ENCODE results near the gene DNMT1.
"Not testable (repeated sequence)": the region's sequence is repeated elsewhere in the genome, so short reads cannot be mapped to it uniquely, and the experiment has no call there.

DNMT1 gene

DNA sequence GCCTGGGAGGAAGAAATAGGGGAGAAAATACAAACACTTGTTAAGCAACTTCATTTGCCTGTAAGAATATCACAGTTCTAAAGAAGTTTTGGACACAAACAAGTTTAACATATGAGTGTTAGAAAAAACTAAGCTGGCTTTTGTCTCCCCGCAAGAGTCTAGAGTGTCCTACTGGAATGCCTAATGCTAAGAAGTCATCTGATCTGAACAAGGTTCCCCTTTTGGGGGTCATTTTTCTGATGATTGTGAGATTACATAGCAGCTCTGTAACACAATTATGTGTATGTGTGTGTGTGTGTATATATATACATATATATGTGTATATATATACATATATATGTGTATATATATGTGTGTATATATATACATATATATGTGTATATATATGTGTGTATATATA lies 12.7 kb downstream of the DNMT1 start:
- DNase-seq, result no peak

DNA sequence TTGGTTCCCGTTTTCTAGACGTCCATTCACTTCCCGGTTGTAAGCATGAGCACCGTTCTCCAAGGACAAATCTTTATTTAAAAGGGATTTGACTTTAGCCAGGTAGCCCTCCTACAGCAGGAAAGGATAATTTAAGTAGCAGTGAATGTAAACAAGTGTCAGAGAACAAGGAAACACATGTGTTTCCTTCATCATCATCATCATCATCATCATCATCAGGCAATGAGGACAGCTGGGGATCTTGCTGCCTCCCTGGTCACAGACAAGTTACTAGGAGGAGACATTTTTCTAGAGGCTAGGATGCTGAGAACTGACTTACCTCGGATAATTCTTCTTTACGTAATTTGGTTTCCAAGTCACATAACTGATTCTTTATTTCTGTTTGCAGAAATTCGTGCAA lies 14.3 kb downstream of the DNMT1 start:
- no peak for DNase-seq

DNA sequence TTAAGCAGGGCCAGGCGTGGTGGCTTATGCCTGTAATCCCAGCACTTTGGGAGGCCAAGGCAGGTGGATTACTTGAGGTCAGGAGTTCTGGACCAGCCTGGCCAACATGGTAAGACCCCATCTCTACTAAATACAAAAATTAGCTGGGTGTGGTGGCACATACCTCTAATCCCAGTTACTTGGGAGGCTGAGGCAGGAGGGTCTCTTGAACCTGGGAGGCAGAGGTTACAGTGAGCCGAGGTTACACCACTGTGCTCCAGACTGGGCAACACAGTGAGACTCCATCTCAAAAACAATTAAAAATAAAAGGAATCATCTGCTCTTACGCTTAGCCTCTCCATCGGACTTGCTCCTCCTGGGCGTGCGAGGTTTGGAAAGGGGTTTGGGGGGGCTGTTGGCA lies 14.7 kb downstream of the DNMT1 start:
- not testable (repeated sequence) for DNase-seq

DNA sequence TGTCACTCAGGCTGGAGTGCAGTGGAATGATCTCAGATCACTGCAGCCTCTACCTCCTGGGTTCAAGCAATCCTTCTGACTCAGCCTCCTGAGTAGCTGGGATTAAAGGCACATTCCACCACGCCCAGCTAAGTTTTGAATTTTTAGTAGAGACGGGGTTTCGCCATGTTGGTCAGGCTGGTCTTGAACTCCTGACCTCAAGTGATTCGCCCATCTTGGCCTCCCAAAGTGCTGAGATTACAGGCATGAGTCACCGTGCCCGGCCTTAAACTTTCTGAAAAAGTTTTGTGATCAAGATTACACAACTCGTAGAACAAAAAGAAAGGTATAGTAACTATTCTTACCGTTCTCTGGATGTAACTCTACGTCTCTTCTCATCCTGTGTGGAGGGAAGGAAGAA lies 21.2 kb downstream of the DNMT1 start:
- DNase-seq, result no peak

DNA sequence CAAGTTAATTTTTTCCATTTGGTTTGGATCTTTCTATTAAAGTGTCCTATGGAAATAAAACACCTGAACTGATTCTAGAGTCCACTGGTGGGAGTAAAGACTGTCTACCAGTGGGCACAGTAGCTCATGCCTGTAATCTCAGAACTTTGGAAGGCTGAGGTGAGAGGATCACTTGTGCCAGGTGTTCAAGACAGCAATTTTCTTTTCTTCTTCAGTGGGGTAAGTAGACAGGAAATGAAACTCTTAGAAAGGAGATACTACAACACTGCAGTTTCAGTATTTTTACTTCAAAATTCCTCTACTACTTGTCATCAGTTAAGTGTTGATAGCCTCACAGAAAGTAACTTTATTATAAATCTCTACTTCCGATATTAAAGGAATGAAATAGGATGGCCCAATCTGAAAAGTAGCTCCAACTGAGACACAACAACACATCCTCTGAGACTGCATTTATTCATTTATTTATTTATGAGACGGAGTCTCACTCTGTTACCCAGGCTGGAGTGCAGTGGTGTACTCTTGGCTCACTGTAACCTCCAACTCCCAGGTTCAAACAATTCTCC lies 26.3 kb downstream of the DNMT1 start:
- DNase-seq, result no peak

DNA sequence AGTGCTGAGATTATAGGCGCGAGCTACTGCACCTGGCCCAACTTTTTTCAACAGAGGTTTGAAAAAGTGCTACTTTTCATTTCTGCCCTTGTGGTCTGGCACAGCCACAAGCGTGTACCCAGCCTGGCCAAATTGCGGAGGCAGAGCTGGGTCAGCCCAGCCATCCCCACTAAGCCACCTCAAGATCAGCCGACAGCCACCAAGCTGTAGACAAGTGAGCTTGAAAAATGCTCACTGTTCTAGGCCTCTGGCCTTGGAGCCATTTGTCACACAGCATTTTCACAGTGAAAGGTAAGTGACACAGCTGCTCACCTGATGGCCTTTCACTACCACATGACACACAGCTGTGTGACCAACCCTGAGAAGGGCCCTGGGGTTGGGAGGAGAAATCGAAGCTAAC lies 27.3 kb downstream of the DNMT1 start:
- DNase-seq, result no peak

DNA sequence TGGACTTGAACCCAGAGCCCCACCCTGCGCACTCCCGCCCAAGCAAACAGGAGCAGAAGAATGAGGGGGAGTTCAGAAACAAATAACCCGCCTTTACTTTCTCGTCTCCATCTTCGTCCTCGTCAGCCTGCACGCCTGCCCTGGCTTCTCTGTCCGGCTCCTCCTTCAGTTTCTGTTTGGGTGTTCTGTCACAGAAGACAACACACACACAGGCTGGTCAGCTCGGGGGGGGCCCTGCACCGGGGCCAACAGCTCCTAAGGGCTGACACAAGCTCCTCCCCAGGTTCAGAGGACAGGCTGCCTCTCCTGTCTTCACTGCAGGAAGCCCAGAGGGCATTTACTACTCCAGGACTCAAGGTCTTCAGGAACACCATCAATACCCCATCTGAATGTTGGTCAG lies 28.3 kb downstream of the DNMT1 start:
- DNase-seq, result not testable (repeated sequence)

DNA sequence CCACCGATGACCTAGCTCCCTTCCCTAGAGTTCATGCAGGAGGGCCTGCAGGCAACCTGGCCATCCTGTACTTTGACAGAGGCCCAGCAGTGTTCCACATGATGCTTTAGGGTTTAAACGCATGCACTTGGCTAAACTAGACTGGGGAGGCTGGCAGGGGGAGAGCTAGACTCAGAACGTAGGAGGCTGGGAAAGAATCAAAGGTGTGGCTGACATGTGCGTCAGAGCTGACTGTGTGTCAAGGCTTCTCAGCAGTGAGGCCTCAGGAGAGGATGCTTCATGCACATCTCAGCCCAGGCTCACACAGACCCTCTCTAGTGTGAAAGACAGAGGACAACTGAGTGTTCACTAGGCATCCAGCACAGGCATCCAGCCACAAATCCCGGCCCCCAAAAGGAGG lies 28.7 kb downstream of the DNMT1 start:
- DNase-seq, result no peak

DNA sequence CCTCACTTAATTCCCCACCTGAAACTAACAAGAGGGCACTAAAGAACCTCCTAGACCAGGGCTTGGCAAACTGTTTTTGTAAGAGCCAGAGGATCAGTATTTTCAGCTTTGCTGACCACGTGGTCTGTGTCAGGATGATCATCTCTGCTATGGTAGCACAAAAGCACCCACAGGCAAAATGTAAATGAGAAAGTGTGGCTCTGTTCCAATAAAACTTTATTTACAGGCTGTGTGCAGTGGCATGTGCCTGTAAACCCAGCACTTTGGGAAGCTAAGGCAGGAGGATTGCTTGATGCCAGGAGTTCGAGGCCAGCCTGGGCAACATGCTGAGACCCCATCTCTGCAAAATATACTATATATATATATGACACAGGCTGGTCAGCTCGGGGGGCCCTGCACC lies 31.2 kb downstream of the DNMT1 start:
- no peak for DNase-seq

DNA sequence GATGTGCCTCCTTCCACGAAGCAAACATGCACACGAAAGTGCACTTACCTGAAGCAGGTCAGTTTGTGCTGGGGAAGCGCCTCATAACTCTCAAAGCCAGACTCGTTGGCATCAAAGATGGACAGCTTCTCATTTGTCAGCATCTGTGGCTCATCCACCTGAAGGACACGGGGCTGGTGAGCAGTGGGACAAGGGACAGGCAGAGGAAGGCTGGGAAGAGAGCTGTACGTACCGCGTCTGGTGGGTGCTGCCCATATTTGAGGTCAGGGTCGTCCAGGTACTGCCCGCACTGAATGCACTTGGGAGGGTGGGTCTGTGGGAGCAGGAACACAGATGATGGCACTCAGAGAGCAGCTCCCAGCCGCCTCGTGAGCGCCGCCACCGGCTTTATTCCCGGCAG lies 35.1 kb downstream of the DNMT1 start:
- no peak for DNase-seq

DNA sequence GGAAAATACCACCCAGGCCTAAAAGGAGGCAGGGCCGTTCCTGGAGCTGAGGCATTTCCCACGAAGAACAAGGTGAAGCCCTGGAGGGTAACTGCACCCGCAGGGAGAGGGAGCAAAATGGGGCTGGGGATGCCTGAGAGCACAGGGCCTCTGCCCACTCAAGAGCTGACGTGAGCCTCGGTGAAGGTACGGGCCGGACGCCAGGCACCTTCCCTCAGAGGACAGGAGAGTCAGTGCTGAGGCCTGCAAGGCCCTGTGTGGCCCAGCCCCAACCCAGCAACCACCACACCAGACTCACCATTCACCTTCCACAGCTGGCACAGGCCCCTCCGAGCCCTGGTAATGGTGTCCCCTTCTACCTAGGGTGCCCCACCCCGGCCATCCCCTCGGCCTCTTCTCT lies 36.3 kb downstream of the DNMT1 start:
- no peak for DNase-seq

DNA sequence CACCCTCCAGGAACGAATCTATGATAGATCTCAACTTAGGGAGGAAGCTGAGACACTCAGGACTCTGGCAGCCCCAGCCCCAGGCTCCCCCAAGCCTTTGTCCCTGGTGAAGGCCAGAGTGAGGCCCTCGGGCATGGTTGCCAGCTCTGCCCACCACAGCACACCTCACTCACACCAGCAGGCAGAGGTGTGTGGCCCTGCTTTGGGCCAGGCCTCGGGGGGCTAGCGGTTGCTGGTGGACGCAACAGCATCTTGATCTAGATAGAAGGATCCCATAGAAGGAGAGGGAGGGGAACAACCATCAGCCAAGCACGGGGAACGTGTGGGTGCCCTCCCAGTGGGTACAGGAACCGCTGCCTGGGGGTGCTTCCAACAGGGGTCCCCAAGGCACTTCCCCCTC lies 36.7 kb downstream of the DNMT1 start:
- no peak for DNase-seq

DNA sequence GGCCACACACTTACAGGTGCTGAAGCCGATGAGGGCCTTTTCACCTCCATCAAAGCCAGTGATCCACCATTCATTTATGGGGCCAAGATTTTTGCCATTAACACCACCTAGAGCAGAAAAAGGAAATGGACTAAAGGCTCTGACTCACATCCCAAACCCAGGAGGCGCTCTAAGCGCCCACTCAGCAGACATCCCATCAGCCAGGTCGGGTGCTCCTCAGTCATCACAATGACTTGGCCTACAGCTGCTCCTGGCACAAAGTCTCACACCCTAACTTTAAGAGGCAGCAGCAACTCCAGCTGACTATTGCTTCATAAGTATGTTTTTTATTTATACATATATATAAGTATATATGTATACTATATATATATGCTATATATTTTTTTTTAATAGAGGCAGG lies 38.9 kb downstream of the DNMT1 start:
- DNase-seq, result no peak

DNA sequence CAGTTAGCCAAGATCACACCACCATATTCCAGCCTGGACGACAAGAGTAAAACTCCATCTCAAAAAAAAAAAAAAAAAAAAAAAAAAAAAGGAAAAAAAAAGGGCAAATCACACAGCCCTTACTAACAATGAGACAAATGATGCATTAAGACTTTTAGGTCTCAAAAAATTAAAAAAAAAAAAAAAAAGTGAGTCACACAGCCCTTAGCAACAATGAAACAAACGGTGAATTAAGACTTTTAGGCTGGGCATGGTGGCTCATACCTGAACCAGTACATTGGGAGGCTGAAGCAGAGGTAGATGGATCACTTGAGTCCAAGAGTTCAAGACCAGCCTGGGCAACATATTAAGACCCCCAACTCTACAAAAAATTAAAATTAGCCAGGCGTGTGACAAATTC lies 42.7 kb downstream of the DNMT1 start:
- DNase-seq, result no peak

DNA sequence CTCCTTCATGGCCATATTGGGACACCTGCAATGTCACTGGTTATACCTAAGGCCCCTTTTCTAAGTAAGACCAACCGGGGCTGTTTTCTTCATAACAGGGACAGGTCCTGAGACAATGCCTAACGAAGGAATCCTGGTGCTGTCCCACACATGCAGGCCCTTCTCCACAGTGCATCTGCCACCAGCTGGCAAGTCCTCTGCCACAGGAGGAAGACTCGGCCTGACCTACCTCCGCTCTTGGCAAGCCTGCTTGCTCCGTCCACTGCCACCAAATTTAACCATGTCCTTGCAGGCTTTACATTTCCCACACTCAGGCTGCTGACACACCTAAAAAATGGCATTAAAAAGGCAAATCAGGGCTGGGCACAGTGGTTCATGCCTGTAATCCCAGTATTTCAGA lies 43.2 kb downstream of the DNMT1 start:
- no peak for DNase-seq

DNA sequence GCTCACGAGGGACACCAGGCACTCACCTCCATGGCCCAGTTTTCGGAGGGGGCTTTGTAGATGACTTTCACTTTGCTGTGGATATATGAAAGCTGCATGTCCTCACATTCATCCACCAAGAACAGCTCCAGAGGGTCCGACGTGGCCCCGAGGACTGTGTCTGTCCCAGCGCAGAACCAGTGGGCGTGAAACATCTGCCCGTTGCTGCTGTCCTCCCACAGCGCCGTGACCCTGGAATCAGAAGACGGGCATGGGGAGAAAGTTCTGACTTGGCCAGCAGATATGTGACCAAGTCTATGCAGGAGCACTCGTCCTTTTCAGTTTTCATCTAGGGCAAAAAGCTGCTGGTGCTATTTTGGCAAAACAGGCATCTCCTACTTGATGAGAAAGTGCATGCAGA lies 45.3 kb downstream of the DNMT1 start:
- DNase-seq, result no peak

DNA sequence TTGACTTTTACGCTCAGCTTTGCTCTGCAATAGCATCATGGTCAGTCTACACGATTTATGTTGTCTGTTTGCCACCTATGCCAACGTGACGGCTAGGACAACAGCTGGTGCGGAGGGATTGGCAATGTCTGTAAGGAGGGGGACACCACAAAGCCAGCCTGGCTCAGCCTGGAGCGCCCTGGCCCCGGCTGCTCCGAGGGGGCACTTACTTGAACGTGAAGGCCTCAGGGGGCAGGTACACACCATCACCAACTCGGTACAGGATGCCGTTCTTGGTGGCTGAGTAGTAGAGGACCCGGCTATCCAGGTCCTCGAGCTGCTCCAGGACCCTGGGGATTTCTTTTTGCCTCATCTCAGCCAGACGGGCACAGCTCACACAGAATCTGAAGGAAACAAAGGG lies 48.6 kb downstream of the DNMT1 start:
- DNase-seq, result no peak

DNA sequence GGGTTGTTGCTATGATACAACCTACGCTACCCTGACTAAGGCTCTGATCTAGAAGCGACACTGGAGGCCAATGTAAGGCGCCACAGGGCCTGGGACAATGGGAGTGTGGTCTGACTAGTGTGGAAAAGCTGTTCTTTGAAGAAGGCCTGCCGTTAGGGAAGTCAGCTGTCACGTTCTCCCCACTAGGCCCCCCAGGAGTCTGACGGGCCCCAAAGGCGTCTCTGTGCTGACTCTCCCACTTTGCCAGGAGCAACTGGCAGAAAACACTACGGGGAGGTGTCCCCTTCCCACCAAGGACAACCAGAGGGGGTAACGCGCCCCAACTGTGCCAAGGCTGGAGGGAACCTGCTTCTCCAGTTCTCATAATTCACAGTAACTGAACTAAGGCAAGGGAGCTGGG lies 49.7 kb downstream of the DNMT1 start:
- DNase-seq, result no peak

DNA sequence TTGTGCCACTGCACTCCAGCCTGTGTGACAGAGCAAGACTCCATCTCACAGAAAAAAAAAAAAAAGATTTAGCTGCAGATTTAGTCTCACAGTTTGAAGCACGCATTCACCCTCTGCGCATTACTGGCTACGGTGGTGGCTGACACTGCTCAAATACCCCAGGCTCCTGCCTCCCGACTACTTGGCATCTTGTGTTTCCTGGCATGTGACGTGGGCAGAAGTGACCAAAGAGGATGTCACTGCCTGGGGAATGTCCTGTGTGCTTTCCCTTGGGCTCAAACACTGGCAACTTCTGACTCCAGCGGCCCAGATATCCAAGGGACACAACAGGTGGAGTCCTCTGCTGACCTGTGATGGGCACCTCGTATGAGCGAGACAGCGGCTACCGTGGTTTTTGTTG lies 50.4 kb downstream of the DNMT1 start:
- no peak for DNase-seq

DNA sequence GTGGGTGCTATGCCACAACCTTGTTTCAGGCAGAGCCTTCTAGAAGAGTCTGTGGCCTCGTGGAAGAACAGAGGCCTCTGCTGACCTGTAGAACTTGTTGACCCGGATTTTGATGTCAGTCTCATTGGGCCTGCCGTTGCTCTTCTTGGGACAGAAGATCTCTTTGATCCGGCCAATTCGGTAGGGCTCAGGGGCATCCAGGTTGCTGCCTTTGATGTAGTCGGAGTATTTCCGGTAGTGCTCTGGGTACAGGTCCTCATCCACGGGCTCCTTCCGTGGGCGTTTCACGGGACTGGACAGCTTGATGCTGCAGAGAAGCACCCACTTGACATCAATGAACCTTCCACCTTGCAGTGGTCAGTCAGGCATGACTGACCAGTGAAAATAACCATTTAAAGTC lies 51.1 kb downstream of the DNMT1 start:
- DNase-seq, result no peak

DNA sequence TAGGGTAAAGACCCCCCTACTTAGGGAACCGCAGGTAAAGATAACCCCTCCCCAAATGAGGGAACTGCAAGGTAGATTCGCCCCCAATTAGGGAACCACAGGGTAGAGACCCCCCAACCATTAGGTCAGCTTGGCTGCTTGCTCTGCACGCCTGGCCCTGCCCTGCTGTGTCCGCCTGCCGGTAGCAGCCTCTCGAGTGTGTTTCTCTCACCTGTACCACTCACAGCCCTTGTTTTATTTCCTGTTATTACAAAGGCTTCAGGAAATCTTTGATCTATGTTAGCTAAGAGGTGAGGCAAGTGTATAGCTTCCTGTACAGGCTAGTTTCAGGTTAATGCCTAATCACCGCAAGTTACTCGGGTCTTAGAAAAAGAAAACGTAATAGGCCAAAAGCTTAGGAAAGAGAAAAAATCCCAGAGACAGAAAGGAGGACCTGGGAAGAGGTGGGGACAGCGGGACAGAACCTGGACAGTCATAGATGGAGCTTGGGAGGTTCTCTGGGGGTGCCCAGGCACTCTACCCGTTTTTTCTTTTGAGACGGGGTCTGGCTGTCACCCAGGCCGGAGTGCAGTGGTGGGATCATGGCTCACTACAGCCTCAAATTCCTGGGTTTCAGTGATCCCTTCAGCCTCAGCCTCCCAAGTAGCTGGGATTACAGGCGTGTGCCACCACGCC lies 51.9 kb downstream of the DNMT1 start:
- no peak for DNase-seq

DNA sequence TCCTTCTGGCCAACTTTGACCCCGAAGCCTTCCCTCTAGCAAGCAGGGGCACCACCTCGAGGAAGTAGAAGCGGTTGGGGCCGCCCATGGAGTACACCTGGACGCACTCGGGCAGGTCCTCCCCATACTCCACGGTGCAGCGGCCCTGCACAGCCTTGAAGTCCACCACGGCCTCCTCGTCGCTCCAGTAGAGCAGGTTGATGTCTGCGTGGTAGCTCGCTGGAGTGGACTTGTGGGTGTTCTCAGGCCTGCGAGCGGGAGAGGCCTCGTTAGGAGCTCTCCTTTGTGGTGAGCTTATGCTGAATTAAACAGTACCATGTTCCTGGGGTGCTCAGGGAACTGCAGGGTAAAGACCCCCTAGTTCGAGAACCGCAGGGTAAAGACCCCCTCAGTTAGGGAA lies 52.8 kb downstream of the DNMT1 start:
- no peak for DNase-seq

DNA sequence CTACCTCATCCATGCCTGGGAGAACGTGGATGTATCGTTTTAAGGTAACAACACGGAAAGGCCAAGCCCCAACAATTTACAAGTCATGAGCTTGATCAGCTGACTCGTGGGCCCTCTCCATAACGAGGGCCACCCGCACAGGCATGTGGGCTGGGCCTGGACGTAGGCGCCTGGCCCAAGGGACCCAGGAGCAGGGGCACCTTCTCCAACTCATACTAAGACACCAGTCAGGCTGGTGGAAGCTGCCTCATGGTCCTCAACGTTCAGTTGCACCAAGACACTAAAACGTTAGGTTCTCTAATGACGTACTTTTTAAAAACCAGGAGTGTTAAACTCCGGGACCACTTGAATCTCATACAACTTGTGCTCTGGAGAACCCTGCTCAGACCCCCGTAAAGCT lies 53.3 kb downstream of the DNMT1 start:
- no peak for DNase-seq

DNA sequence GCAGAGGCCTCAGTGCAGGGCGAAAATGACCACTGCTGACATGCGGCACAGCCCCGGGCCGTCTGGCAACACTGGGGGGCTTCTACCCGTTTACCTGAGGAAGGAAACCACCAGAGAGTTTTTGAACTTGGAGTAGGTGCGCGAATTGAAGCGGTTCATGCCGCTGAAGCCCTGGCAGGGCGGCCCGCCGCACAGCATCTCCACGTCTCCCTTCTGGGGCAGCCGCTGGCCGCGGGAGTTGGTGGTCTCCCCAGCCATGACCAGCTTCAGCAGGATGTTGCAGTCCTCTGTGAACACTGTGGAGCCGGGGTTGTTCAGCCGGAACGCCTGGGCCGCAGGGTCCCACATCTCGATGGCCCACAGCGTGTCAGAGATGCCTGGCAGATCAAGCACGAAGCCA lies 54.8 kb downstream of the DNMT1 start:
- DNase-seq, result no peak

Measured in femur (tissue), 1 donor.